HG02885 (cell line): ENCODE measurements around the gene ZACN.
"Not testable (repeated sequence)": the region's sequence is repeated elsewhere in the genome, so short reads cannot be mapped to it uniquely, and the experiment has no call there.

Experiments used
- ATAC-seq: cut with Tn5 transposase; IDR thresholded peaks from one replicate; pipeline ENCODE4 v1.9.1; 2021; ENCODE audit warnings: mild to moderate bottlenecking; ENCODE audit not compliant: unreplicated experiment, poor library complexity

ZACN gene

DNA sequence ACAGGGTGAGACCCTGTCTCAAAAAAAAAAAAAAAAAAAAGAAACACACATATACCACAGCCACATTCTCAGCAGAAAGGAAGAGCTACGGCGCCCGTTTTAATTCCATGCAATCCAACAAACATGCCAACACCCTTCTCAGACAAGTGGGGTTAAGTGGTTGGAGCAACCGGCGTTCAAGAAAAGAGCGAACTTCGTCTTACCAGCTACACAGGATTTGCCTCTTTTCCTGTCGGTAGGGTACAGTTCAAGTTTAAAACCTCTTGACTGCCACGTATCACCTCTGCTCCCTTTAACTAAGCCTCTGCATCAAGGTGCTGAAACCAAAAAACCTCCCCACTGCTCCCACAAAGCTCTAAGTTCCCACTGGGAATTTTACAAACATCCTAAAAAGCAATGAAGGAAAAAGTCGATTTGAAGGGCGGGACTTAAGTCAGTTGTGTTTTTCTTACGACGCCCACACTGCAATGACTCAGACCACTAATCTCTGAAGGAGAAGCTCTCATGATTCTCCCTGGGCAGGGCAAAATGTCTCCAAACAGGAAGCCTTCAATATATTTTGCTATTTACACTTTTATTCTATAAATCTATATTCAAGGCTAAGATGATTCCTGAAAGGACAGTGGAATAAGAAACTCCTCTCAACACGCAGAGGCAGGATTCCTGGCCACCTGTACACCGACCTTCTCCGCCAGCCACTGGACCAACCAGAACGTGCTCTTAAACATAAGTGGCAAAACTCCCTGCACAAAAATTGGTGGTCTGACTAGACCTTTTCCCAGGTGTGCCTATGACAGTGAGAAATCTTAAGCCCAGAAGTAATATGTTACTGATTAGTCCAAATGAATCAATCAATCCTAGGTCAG, 25.5 kb upstream of the ZACN start:
- ATAC-seq: no peak

DNA sequence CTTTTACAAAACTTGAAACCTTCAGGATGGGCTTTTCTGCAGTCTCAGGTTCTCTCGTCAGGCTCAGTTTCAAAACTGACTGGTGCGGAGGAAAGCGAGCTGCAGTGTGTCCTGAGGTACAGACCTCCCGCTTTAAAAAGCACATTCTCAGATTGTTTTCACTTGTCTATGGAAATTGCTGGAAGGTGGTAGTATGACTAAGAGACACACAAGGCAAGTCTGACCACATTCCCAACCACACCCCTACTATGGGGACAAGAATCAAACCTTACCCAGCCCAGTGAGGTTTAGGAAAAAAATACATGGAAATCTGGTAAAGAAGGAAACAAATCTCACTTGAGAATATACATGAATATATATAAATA, 24.9 kb upstream of the ZACN start:
- ATAC-seq: no peak

DNA sequence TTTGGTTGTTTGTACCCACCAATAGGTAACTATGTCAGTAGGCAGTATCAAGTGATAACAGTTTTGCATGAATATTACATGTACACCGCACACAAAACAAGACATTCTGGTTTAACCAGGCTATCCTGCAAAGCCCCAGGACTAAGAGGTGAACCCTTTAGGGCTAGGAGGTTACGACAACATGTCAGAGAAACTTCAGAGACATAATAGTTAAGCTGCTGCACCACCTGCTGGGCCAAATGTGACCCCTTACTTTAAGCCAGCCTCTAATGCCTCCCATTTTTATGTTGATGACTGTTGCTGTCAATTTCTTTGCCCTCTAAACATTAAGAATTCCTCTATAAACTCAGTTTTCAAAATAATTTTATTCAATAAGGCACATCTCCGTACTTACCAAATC, 22.1 kb upstream of the ZACN start:
- no peak for ATAC-seq

DNA sequence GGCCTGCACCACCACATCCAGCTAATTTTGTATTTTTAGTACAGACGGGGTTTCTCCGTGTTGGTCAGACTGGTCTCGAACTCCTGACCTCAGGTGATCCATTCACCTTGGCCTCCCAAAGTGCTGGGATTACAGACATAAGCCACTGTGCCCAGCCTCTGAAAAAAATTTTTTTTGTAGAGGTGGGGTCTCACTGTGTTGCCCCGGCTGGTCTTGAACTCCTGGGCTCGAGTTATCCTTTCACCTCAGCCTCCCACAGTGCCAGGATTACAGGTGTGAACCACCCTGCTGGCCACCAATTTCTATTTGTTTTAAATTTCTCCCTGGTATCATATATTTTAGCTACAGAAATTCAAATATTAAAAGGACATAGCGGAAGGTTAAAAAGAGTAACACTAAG, 20.7 kb upstream of the ZACN start:
- ATAC-seq: not testable (repeated sequence)

DNA sequence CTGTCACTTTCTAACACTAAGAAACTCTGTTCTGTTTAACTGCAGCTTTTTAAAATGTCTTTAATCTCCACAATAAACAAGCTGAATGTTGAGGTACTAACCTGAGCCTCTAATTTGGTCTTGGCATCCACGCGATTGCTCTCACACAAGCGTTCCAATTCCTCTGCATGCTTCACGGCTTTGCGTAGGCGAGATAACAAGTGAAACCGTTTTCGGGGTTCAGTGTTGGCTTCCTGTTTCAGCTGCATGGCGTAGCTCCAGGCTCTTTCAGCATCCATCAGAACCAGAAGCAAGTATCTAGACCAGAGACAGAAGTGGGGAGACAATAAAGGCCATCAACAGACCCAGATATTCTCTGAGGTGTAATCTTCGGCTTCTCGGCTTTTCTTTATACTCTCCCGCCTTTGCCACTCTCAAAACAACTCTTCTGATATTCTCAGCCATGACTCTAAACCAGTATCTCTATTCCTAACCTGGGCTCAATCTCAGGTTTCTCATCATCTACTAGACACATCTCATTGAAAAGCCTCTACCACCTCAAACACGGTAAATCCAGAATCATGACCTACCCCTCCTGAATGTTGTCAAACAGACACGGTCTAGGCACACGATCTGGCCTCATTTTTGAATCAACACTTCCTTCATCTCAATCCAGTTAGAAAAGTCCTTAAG, 15.0 kb upstream of the ZACN start:
- ATAC-seq: peak; percentile 56

DNA sequence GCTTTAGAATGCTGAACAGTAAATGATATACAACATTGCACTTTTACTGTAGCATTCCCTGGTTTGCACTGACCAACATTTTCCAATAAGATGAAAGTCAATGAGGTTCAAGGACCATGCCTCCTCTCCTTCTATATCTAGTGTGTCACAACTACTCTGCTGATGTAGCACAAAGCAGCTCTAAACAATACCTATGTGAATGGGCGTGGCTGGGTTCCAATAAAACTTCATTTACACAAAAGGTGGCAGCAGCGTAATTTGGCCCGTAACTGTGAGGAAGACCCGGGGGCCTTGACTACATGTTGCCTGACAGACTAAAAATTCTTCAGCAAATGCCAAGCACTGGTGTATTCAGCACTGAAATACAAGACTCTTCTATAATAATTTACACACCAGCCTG, 13.2 kb upstream of the ZACN start:
- ATAC-seq: no peak

DNA sequence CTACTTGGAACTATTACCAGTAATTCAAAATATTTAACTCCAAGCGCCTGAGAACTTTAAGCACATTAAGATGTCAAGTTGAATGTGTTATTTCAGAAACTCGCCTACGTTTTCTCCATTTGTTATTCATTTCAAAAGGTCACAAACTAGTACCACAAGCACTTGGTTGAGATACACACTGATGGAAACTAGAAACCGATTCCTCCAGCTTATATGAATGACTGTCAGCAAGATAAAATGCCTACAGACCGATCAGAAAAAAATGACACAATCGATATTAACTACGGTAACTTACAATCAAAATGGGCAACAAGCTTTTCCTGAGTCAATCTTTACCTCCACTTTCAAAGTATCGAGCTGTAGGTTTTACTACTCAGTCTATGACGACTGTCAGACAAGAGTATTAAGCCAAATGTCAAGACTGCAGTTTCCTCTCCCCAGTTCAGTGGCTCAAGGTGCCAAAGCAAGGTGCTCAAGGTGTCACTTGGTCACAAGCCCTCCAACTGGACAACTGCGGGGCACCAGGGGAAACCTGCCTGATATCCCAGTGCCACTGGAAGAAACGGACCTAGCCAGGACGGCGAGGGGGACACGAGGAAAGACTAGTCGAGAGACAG, 7.3 kb upstream of the ZACN start:
- ATAC-seq: no peak

DNA sequence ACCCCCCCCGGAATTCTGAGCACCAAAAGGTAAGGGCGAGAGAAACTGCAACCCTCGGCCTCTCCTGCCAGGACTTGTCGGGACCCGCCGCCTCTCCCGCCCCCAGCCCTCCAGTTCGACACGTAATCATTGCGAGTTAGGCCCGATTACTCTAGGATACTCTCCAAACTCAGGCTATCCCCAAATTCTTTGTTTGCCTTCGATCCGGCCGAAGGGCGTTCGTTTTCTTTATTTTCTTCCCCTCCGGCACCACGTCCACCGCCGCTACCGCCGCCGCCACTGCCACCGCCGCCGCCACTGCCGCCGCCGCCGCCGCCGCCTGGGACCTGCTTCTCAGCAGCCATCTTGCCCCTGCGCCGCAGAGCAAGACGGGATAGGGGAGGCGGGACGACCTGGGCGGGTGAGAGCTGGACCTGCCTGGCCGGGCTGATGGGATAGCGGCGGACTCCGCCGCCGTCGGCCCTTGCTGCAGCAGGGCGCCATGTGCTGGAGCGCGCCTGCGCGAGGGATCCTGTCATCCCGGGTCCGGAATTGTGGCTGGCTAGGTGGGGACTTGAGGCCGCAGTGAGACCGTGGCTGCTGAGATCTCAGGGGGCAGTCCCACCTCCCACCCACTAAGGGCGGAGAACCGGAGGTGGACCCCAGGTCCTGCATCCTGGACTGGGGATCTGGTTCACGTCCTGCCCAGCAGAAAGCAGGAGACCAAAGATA, 6.7 kb upstream of the ZACN start, which contains the start of gene SRP68:
TSS of gene SRP68 (minus strand) at position 370 of the 711 bp plus-strand sequence. CDS start at position 344, 26 bp downstream.
- peak; percentile 96 for ATAC-seq

DNA sequence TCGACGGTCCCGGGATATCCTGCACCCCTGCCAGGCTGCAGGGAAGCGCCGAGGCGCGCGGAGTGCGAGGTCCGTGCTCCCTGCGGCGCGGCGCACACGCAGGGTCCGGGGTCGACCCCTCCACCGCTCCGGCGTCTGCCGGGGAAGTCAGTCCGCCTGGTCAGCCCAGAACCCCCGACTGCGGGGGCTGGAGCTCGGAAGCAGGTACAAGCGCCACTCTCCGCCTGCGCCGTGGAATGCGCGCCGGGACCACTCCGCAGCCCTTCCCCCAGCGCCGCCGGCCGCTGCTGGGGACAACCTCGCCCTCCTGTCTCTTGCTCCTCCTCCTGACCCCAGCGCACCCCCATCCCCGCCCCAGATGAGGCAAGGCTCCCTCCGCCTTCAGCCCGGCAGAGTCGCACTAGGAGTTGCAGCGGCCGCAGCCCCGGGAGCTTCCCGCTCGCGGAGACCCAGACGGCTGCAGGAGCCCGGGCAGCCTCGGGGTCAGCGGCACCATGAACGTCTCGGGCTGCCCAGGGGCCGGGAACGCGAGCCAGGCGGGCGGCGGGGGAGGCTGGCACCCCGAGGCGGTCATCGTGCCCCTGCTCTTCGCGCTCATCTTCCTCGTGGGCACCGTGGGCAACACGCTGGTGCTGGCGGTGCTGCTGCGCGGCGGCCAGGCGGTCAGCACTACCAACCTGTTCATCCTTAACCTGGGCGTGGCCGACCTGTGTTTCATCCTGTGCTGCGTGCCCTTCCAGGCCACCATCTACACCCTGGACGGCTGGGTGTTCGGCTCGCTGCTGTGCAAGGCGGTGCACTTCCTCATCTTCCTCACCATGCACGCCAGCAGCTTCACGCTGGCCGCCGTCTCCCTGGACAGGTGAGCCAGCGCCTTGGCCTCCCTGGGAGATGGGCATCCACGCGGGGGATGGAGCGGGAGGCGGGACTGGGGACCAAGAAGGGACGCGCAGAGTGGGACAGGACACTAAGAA, 4.3 kb upstream of the ZACN start, which contains the start of gene GALR2:
TSS of gene GALR2 (plus strand) at position 392 of the 974 bp plus-strand sequence. CDS start at position 495, 103 bp downstream.
- no peak for ATAC-seq

DNA sequence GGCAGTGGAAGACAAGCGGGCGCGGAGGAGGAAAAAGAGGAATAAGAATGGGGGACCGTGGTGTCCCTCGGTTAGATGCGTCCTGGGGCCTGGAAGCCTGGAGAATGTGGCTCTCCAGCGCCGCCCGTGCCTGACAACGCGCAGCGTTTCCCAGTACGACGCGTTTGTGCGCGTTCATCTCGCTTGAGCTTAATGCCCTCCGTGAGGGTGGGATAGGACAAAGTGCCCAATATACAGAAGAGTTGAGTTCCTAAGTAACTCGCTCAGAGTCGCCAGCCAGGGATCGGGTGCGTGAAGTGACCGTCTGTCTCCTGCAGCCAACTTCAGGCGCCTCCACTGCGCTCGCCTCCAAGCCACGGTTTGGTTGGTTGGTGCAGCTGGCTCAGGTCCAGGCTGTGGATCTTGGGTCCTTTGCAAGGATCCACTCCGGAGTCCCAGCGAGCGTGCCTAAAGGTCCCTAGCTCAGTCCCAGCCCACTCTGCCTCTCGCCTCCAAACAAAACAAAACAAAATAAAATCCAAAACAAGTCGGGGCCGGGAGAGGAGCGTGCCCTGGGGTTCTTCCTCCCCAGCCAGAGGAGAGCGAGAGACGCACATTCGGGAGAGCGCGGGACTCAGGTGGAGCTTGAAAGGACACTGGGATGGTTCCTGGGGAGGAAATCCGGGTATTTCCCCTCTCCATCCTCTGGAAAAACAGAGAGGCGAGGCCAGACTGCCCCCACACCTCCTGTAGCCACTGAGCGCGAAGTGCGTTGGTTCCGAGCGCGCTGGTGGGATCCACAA, 3.4 kb upstream of the ZACN start:
- ATAC-seq: no peak

DNA sequence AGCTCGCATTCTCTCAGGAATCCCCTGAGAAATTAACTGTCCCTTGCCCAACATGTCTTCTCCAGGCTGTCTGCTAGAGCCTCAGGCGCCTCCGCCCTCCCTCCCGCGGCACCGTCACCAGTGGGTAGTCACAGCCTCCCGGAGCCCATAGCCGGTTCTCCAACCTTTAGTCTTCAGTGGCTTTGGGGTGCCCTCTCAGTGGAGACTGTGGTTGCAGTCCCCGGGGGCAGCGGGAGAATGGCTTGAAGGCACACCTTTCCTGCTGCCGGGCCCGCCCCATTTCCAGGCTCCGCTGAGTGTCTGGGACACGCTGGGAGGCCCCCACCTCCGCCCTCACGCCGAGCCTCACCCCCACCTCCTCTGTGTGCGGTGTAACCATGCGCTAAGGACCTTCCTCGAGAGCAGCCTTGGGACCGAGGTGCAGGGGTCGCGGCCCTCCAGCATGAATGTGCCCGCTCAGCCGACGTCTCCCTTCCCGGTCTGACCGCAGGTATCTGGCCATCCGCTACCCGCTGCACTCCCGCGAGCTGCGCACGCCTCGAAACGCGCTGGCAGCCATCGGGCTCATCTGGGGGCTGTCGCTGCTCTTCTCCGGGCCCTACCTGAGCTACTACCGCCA, 2.7 kb upstream of the ZACN start:
- no peak for ATAC-seq

DNA sequence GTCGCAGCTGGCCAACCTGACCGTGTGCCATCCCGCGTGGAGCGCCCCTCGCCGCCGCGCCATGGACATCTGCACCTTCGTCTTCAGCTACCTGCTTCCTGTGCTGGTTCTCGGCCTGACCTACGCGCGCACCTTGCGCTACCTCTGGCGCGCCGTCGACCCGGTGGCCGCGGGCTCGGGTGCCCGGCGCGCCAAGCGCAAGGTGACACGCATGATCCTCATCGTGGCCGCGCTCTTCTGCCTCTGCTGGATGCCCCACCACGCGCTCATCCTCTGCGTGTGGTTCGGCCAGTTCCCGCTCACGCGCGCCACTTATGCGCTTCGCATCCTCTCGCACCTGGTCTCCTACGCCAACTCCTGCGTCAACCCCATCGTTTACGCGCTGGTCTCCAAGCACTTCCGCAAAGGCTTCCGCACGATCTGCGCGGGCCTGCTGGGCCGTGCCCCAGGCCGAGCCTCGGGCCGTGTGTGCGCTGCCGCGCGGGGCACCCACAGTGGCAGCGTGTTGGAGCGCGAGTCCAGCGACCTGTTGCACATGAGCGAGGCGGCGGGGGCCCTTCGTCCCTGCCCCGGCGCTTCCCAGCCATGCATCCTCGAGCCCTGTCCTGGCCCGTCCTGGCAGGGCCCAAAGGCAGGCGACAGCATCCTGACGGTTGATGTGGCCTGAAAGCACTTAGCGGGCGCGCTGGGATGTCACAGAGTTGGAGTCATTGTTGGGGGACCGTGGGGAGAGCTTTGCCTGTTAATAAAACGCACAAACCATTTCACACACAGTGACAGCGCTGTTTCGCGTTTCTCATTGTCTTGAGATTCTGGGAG, 2.0 kb upstream of the ZACN start:
- ATAC-seq: no peak

DNA sequence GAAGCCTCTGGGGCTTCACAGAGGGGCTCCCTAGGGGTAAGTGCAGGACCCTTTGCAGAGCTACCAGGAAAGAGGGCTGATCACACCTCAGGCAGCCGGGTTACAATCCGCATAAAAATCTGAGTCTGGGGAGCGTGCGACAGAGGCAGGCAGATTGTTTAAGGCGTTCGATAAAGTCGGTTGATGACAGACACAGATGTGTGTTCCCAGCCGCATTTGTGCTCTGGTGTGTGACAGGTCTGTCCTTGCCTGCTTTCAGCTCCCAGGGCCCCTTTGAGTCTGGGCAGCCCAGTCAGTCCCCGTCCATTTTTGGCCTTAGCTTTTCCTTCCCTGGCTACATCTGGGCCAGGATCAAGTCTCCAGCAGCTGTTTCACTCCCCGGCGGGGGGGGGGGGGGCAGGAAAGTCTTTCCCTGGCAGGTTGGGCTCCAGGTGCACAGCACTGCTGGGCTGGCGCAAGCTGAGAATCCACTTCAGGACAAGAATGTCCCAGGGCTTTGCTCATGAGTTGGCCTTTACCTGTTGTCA, 1.3 kb upstream of the ZACN start:
- ATAC-seq: no peak

DNA sequence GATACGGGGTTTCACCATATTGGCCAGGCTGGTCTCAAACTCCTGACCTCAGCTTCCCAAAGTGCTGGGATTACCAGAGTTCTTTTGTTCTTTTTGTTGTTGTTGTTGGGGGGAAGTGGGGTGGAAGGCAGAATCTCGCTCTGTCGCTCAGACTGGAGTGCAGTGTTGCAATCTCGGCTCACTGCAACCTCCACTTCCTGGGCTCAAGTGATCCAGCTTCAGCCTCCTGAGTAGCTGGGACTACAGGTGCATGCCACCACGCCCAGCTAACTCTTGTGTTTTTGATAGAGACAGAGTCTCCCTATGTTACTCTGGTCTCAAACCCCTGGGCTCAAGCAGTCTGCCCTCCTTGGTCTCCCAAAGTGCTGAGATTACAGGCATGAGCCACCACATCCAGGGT, 612 bp upstream of the ZACN start:
- ATAC-seq: not testable (repeated sequence)

DNA sequence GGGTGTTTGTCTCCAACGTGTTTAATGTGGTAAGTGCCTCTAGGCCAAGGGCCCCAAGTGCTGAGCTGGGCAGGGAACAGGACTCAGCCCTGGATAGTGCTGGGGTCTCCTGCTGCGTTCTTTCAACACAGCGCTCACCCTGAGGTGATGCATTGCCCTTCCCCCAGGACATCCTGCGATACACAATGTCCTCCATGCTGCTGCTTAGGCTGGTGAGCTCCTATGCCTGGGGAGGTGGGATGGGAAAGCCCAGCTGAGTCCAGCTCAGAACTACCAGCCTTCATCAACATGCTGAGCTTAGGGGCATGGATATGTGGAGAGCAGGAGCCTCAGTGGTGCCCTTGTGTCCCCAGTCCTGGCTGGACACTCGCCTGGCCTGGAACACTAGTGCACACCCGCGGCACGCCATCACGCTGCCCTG, 563 bp downstream of the ZACN start:
- no peak for ATAC-seq

DNA sequence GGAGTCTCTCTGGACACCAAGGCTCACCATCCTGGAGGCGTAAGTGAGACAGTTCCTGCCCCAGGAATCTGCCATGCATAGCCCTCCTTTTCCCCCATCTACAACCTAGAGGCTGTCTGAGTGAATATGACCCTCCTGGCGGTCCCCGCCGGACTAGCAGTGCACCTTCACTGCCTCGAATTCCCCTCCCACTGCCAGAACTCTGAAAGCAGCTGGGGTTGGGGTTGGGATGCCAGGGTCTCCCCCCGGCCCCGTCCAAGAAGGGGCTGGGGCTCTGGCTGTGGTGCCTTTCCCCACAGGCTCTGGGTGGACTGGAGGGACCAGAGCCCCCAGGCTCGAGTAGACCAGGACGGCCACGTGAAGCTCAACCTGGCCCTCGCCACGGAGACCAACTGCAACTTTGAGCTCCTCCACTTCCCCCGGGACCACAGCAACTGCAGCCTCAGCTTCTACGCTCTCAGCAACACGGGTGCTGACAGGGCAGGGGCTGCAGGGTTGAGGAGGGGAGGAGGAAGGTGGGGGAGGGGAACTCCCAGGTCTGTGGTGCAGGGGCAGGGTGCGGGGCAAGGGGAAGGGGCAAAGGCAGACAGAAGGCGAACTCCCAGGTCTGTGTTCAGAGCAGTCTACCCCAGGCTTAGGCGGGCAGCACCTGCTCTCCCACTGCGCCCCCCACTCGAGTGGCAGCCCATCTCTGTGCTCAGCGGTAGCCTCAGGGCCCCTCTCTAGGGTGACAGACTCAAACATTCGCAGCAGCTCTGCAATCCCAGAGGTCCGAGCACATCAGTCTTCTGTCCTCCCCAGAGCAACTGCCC, 1.2 kb downstream of the ZACN start:
- ATAC-seq: no peak
